ENCODE results near the gene ARRB1.

ARRB1 gene

DNA sequence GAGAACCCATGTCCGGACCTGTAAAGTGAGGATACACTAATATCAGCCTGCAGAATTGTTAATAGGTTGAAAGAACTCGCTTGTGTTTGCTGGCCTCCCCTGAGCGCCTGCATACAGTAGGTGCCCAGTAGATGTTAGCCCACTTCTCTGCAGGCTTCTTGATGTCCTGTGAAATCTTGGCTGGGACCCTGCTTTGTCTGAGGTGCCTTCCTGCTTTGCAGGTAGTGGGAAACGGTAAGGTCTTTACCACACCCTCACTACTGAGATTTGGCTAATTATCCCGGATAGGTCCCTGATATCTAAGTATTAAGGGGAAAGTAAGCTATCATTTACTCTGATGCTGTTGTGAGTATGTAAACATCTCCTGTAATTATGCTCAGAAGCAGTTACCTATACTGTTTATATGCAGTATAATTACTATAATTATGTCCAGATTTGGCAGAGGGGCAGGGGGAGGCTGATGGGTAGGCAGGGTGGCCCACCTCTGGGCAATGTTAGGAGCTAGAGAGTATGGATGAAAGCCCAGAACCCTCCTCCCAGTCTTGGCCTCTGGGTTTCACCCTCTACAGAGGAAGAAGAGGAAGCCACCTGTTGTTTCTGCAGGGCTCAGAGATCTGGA is 1.2 kb upstream of the ARRB1 start:
- TF ChIP-seq, protein P1, sequence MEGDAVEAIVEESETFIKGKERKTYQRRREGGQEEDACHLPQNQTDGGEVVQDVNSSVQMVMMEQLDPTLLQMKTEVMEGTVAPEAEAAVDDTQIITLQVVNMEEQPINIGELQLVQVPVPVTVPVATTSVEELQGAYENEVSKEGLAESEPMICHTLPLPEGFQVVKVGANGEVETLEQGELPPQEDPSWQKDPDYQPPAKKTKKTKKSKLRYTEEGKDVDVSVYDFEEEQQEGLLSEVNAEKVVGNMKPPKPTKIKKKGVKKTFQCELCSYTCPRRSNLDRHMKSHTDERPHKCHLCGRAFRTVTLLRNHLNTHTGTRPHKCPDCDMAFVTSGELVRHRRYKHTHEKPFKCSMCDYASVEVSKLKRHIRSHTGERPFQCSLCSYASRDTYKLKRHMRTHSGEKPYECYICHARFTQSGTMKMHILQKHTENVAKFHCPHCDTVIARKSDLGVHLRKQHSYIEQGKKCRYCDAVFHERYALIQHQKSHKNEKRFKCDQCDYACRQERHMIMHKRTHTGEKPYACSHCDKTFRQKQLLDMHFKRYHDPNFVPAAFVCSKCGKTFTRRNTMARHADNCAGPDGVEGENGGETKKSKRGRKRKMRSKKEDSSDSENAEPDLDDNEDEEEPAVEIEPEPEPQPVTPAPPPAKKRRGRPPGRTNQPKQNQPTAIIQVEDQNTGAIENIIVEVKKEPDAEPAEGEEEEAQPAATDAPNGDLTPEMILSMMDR (IDR thresholded peaks at IDR 0.05; ENCODE audit: extremely low read depth, insufficient read depth, missing control alignments): no peak
- no peak for DNase-seq (ENCODE audit: low spot score)
- in situ Hi-C loops (cut with MboI; ENCODE audit: low pct_unique_long_range_greater_than_20kb, low sequenced_read_pairs, unreplicated experiment): no loop called here

DNA sequence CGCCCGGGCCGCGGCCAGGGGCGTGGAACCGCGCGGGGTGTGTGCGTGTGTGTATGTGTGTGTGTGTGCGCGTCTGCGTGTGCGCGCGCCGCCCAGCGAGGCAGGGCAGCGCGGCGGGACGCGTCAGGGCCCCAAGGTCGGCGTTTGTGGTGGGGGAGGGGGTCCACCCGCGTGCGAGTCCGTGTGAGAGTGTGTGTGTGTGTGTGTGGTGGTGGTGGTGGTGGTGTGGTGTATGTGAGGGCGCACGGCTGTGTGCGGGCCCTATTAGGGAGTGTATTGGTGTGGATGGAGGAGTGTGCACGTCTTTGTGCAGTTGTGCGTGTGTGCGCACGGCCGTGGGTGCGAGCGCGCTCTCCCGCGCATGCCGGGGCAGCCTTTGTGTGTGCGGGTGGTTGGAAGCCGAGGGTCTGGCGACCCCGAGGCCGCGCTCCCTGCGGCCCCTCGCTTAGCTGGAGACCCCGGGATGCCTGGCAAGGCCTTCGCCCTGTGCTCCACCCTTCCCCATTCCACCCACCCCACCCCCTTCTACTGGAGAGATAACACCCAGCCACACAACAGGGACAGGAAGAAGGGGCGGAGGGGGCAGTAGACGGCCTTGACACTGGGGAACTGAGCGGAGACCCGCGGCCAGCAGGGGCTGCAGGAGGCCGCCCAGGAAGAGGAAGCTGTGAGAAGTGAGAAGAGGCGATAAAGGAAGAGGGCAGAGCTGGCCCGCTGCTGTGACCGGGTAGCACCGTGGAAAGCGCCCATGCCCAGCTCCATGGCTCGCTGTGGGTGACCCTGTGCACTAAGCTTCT is 528 bp upstream of the ARRB1 start:
- in situ Hi-C loops (cut with MboI; ENCODE audit: low pct_unique_long_range_greater_than_20kb, low sequenced_read_pairs, unreplicated experiment): no loop called here
- TF ChIP-seq, protein P1 (IDR thresholded peaks at IDR 0.05; ENCODE audit: extremely low read depth, insufficient read depth, missing control alignments): no peak
- DNase-seq (ENCODE audit: low spot score): peak; percentile 75

DNA sequence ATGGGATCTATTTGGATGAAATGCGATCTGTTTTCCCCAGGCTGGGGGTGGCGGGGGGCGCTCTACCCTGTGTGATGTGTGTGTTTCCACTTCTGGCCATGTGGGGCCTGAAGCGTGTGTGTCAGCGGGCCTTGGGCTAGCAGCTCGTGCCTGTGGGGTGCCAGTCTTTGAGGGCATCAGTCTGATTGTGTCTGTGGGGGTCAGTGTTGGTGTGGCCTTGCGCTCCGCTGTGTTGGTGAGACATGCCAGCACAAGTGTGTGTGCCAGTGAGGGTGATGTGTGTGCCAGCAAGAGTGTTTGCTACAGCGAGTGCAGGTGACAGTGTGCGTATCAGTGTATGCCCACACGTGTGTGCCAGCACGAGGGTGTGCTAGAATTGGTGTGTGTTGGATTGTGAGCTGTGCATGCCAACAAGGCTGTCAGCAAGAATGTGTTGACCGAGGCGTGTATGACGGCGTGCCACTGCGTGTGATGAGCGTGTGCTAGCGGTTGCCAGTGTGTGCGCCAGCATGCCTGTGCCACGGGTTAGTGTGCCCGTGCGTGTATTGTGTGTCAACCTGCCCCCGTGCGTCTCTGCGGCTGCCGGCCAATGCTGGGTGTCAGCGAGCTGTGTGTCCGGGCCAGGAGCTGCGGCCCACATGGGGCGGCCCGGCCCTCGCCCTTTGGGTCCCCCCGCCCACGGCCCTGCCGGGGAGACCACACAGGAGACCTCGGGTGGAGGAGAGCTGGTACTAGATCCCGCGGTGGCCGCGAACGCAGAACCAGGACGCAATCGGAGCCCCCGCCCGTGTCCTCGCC is 519 bp downstream of the ARRB1 start:
- in situ Hi-C loops (cut with MboI; ENCODE audit: low pct_unique_long_range_greater_than_20kb, low sequenced_read_pairs, unreplicated experiment): no loop called here
- no peak for DNase-seq (ENCODE audit: low spot score)
- TF ChIP-seq, protein P1 (IDR thresholded peaks at IDR 0.05; ENCODE audit: extremely low read depth, insufficient read depth, missing control alignments): no peak

DNA sequence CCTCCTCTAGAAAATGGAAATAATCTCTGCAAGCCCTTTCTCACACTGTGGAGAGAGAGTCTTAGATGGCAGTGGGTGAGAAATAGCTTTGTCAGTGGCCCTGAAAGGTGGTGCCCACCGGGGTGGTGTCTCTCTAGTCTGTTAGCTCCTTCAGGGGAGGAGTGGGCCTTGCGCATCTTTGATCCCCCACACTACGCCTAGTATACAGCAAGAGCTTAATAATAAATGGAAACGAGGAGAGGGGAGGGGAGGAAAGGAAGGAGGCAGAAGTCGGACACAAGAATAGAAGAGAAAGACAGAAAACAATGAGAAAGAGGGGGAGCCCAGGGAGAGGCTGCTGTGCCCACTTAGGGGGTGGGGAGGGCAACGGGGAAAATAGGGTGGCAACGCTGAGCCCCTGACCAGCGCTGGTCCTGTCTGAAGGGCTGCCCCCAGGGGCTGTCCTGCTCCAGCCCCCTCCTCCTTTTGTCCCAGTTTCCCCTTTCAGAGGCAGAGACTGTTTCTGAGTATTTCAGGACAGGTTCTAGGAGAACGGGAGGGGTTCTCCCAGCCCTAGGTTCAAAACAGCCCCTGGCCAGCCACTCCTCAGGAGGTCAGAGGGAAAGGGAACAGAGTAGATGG is 1.2 kb downstream of the ARRB1 start:
- DNase-seq (ENCODE audit: low spot score): no peak
- TF ChIP-seq, protein P1 (IDR thresholded peaks at IDR 0.05; ENCODE audit: extremely low read depth, insufficient read depth, missing control alignments): no peak
- in situ Hi-C loops (cut with MboI; ENCODE audit: low pct_unique_long_range_greater_than_20kb, low sequenced_read_pairs, unreplicated experiment): no loop called here

DNA sequence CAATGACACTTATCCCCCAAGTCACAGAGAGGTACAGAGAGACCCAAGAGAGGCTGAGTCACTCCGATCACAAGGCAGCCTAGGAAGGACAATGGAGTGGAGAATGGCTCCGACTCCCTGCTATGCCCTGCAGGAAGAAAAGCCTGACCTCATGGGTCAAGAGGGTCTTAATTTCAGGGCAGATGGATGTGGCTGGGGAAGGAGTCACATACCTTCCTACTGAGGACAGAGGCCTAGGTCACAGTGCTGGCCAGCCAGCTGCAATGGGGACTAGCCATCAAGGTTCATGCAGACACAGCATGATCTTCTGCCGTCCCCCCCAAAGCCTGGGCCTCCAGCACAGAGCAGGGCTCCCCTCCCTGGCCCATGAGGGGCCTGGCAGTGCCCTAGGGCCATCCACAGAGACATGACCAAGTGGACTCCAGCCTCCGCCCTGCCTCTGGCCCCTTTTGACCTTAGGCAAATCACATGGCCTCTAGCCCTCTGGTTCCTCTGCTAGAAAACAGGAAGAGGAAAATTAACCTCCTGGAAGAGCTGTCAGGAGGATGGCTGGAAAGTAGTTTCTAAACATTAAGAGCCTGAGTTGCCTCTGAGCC is 1.8 kb downstream of the ARRB1 start:
- DNase-seq (ENCODE audit: low spot score): no peak
- in situ Hi-C loops (cut with MboI; ENCODE audit: low pct_unique_long_range_greater_than_20kb, low sequenced_read_pairs, unreplicated experiment): loop anchor here (25.0 kb wide), 1 partner anchor 112 kb away; the partner anchor contains the start of gene TPBGL
- TF ChIP-seq, protein P1 (IDR thresholded peaks at IDR 0.05; ENCODE audit: extremely low read depth, insufficient read depth, missing control alignments): no peak

All from GM13977 (cell line).